B cell (primary cell): ENCODE results near the gene CECR2. TPM values are rescaled to one million over a fixed set of nuclear protein-coding genes. Genes with fewer than 3 reads are reported as not detected.

Source experiments
- ATAC-seq: fragments of 200-7000 bp; cut with Tn5 transposase; one replicate; pipeline ENCODE4 v1.10.0; 2021; ENCODE audit warnings: low read depth, mild to moderate bottlenecking, moderate number of reproducible peaks, moderate library complexity
- CTCF ChIA-PET: fragments of 350-600 bp; sonication (Branson Sonifier 250); formaldehyde crosslinking; loops from one replicate; lab custom pipeline; 2021; ENCODE audit warnings: antibody characterized with exemption, inconsistent platforms; lab: Charles Lee
- POLR2A ChIA-PET: fragments of 350-600 bp; sonication (Branson Sonifier 250); formaldehyde crosslinking; loops from one replicate; lab custom pipeline; 2021; ENCODE audit warnings: antibody characterized with exemption; lab: Charles Lee
- DNase-seq: peaks from one replicate; pipeline ENCODE4 v3.0.0; 2013
- H2AFZ ChIP-seq: 2 replicates; pipeline ENCODE4 v1.6.1; 2012; ENCODE audit warnings: mild to moderate bottlenecking, low read depth, low read length; ENCODE audit not compliant: insufficient read depth, poor library complexity, severe bottlenecking
- H3K27ac ChIP-seq, 2 donors: 1 replicate in 1 of 2; 2 replicates in 1 of 2; pipeline ENCODE4 v1.5.1; 2012 to 2013; ENCODE audit warnings: low read length in 2 of 2, mild to moderate bottlenecking in 2 of 2, moderate library complexity in 1 of 2
- H3K27me3 ChIP-seq, 4 experiments: fragments of 200-600 bp in 1 of 4; sonication (generic) in 1 of 4; replicated peaks in 1 of 4; 1 replicate in 2 of 4; 2 replicates in 2 of 4; pipeline versions ENCODE4 v1.6.1 to v1.7.0; 2013 to 2016; ENCODE audit warnings: low read length in 3 of 4, mild to moderate bottlenecking in 2 of 4, mixed read lengths in 1 of 4, moderate library complexity in 1 of 4; ENCODE audit not compliant: insufficient read depth in 4 of 4, control insufficient read depth in 3 of 4; ENCODE audit errors: control extremely low read depth in 1 of 4
- H3K36me3 ChIP-seq, 2 experiments: replicated peaks in 1 of 2; 1 replicate in 1 of 2; 2 replicates in 1 of 2; pipeline versions ENCODE4 v1.6.1 to v1.7.1; 2013; ENCODE audit warnings: low read length in 1 of 2; ENCODE audit not compliant: insufficient read depth in 2 of 2, control insufficient read depth in 1 of 2; ENCODE audit errors: control extremely low read depth in 1 of 2, extremely low read depth in 1 of 2
- H3K4me1 ChIP-seq, 2 donors: fragments of 200-600 bp in 1 of 2; sonication (generic) in 1 of 2; 1 replicate in 1 of 2; 2 replicates in 1 of 2; pipeline versions ENCODE4 v1.5.1 to v1.6.1; 2013 to 2017; ENCODE audit warnings: low read length in 2 of 2; ENCODE audit not compliant: control insufficient read depth in 2 of 2, insufficient read depth in 2 of 2
- H3K4me2 ChIP-seq: replicated peaks from 2 replicates; pipeline ENCODE3; 2012; ENCODE audit warnings: mild to moderate bottlenecking, low read depth, low read length; ENCODE audit not compliant: poor library complexity, severe bottlenecking
- H3K4me3 ChIP-seq, 5 experiments: fragments of 200-600 bp in 1 of 5; sonication (generic) in 1 of 5; 1 replicate in 3 of 5; 2 replicates in 2 of 5; pipeline versions ENCODE4 v1.5.1 to v1.7.0; 2011 to 2016; ENCODE audit warnings: low read length in 4 of 5, mild to moderate bottlenecking in 4 of 5, low read depth in 2 of 5, control low read depth in 1 of 5, moderate library complexity in 1 of 5; ENCODE audit not compliant: insufficient read depth in 1 of 5; ENCODE audit errors: control extremely low read depth in 1 of 5, extremely low read depth in 1 of 5
- H3K79me2 ChIP-seq: fragments of 200-600 bp; sonication (generic); one replicate; pipeline ENCODE4 v1.6.0; 2016; ENCODE audit warnings: low read length; ENCODE audit not compliant: control insufficient read depth, insufficient read depth
- H3K9ac ChIP-seq: fragments of 200-600 bp; sonication (generic); 2 replicates; pipeline ENCODE4 v1.6.1; 2017; ENCODE audit warnings: mild to moderate bottlenecking, low read length, moderate library complexity
- H3K9me3 ChIP-seq, 3 donors: one replicate each; pipeline versions ENCODE4 v1.6.1 to v1.7.1; 2013; ENCODE audit warnings: low read length in 2 of 3; ENCODE audit not compliant: control insufficient read depth in 2 of 3, insufficient read depth in 1 of 3; ENCODE audit errors: control extremely low read depth in 1 of 3
- H4K20me1 ChIP-seq: 2 replicates; pipeline ENCODE4 v1.6.0; 2012; ENCODE audit warnings: mild to moderate bottlenecking, low read length; ENCODE audit not compliant: insufficient read depth, control insufficient read depth, poor library complexity, severe bottlenecking
- H3K27ac Mint-ChIP-seq: one replicate; pipeline ENCODE4 v1.8.0; 2021; ENCODE audit warnings: mixed read lengths
- H3K27me3 Mint-ChIP-seq: one replicate; pipeline ENCODE4 v1.8.0; 2021; ENCODE audit warnings: mixed read lengths
- H3K4me1 Mint-ChIP-seq: one replicate; pipeline ENCODE4 v1.8.0; 2021; ENCODE audit warnings: mixed read lengths
- H3K4me3 Mint-ChIP-seq: one replicate; pipeline ENCODE4 v1.8.0; 2021; ENCODE audit warnings: mixed read lengths
- H3K9me3 Mint-ChIP-seq: one replicate; pipeline ENCODE4 v1.8.0; 2022; ENCODE audit warnings: mixed read lengths; ENCODE audit not compliant: insufficient read depth
- EZH2 ChIP-seq: IDR thresholded peaks from 2 replicates; pipeline ENCODE4 v1.6.1; 2012; ENCODE audit warnings: borderline replicate concordance, low read depth, mild to moderate bottlenecking, moderate library complexity, low read length; ENCODE audit not compliant: insufficient read depth, poor library complexity, severe bottlenecking
- WGBS: methylation state at CpG from one replicate; pipeline ENCODE4 v1.1.5; 2013; ENCODE audit warnings: missing lambda C conversion rate; ENCODE audit not compliant: insufficient coverage; 5-methylcytosine and 5-hydroxymethylcytosine counted together
- intact Hi-C: fragments of 100-400 bp; cut with micrococcal nuclease; formaldehyde crosslinking; loops from one replicate; pipeline ENCODE4 v1.10.0; 2022
- polyA plus RNA-seq: library from polyadenylated mRNA; depleted of rRNA; stranded (reverse); fragments of >200 nt; gene quantifications from 2 replicates; pipeline ENCODE4 v1.2.3, GENCODE V29; 2012
- total RNA-seq, 2 donors: library from RNA; stranded (reverse); fragments of 120-200 nt in 1 of 2; gene quantifications; 1 replicate in 1 of 2; 2 replicates in 1 of 2; pipeline versions ENCODE4 v1.2.3 to v1.2.4, GENCODE V29; 2013 to 2022
- TF ChIP-seq, protein P1 (sequence below): fragments of 200-600 bp; IDR thresholded peaks from one replicate; pipeline ENCODE4 v1.8.0; 2022; ENCODE audit warnings: antibody characterized with exemption, mild to moderate bottlenecking

CECR2 gene
- total and polyA plus RNA-seq, 2 donors (not counting 1 experiment from before 2014, with no cell fraction given): 0.13 to 6.6 TPM

DNA sequence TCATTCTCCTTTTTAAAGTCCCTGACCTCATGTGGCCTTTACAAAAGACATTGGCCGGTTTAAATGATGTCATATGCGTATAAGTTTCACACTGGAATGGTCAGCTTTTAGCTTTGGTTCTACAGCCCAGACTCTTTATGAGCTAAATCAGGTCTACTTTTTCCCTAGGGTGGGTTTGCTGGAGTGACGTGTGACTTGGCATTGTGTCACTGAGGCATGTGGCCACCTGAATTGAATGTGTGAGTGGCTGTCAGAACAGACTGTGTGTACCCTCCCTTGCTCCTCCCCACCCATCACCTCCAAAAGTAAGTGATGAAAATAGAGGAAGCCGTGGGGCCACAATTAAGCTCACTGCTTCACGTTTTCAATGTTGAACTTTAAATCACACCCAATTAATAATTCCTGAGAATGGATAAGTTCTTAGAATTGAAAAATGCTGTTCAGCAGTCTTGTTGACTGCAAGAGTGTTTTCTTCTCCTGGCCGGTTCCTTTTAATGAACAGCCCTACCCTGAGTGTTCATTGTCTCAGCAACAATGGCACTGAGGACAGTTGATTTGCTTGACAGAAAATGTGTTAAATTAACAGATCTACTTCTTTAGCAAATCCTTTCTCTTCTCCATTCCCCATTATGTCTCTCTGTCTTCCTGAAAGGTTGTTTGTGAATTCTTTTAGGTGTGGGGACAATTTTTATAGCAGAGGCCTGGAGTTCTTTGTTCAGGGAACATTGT lies 11.3 kb downstream of the CECR2 start:
- Histone ChIP-seq H3K4me3 (no peak overlapping the region), H3K27me3 (peaks cover 0 to 4% (median 0%) of the 10 kb centered on the region in 4 experiments), H3K27ac (no peak overlapping the region), H2AFZ (no peak overlapping the region), H3K9ac (no peak overlapping the region), H3K4me1 (no peaks in the 10 kb centered on the region), H3K9me3 (peaks cover 1 to 11% (median 4%) of the 10 kb centered on the region in 3 donors), H3K79me2 (no peaks in the 10 kb centered on the region), H3K36me3 (no peaks in the 10 kb centered on the region), H3K4me2 (no peak overlapping the region), H4K20me1 (no peaks in the 10 kb centered on the region)
- WGBS: no CpG with 5 or more reads among the region's 6 CpGs
- Mint-ChIP-seq H3K4me3 (no peak overlapping the region), H3K4me1 (no peaks in the 10 kb centered on the region), H3K27ac (no peak overlapping the region), H3K27me3 (peaks cover 25% of the 10 kb centered on the region), H3K9me3 (no peaks in the 10 kb centered on the region)
- TF ChIP-seq, protein P1, sequence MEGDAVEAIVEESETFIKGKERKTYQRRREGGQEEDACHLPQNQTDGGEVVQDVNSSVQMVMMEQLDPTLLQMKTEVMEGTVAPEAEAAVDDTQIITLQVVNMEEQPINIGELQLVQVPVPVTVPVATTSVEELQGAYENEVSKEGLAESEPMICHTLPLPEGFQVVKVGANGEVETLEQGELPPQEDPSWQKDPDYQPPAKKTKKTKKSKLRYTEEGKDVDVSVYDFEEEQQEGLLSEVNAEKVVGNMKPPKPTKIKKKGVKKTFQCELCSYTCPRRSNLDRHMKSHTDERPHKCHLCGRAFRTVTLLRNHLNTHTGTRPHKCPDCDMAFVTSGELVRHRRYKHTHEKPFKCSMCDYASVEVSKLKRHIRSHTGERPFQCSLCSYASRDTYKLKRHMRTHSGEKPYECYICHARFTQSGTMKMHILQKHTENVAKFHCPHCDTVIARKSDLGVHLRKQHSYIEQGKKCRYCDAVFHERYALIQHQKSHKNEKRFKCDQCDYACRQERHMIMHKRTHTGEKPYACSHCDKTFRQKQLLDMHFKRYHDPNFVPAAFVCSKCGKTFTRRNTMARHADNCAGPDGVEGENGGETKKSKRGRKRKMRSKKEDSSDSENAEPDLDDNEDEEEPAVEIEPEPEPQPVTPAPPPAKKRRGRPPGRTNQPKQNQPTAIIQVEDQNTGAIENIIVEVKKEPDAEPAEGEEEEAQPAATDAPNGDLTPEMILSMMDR: no peak
- TF ChIP-seq EZH2: no peak
- intact Hi-C loops: no loop called here
- ATAC-seq: no peak
- CTCF ChIA-PET: no interaction called here
- no peak for DNase-seq
- POLR2A ChIA-PET: interaction anchor here (0.6 kb wide), 1 partner anchor 17 kb away, joined by 6 read pairs; no protein-coding TSS in a partner anchor

DNA sequence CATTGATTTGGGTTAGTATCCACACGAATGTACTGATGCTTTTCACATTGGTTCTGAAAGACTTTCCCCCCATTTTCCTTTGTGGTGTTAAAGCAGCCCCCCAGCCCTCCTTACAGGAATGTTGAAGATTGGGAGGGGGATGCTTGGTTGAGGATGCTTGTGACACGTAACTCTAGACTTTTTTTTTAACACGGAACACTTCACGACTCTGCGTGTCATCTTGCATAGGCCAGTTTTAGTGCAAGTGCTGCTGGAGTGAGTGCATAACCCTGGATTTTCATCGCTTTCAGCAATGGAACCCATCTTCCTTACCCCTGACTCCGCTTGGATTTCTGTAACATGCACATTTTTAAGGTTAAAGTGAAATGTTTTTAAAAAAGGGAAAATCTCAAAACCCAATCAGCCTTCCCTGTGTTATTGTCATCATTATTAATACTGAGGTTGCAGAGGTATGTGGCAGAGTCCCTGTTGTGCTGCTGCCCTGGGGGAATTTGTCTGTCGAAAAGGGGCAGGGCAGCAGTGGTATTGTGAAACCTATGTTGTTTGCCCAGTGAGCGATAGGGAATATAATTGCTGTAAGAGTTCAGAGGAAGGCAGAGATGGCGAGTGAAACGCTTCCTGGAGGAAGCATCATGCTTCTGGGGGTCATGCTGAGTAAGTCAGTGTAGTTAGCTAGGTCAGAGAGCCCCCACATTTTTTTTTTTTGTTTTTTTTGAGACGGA lies 12.1 kb downstream of the CECR2 start:
- H3K4me3 ChIP-seq: no peak overlapping the region
- H3K27ac ChIP-seq: no peak overlapping the region
- no peak for DNase-seq
- no peaks in the 10 kb centered on the region for H4K20me1 ChIP-seq
- H2AFZ ChIP-seq: no peak overlapping the region
- H3K4me3 Mint-ChIP-seq: no peak overlapping the region
- WGBS: 91% methylated on average over 8 of the region's 12 CpGs
- intact Hi-C loops: no loop called here
- no peaks in the 10 kb centered on the region for H3K4me1 ChIP-seq
- ChIA-PET CTCF (no interaction called here), POLR2A (interaction anchor here (0.6 kb wide), 1 partner anchor 17 kb away, joined by 6 read pairs; no protein-coding TSS in a partner anchor)
- H3K4me2 ChIP-seq: no peak overlapping the region
- H3K27me3 Mint-ChIP-seq: peaks cover 17% of the 10 kb centered on the region
- no peaks in the 10 kb centered on the region for H3K9me3 Mint-ChIP-seq
- no peak overlapping the region for H3K27ac Mint-ChIP-seq
- H3K9ac ChIP-seq: no peak overlapping the region
- peaks cover 1 to 11% (median 4%) of the 10 kb centered on the region in 3 donors for H3K9me3 ChIP-seq
- no peak for TF ChIP-seq EZH2
- TF ChIP-seq, protein P1: no peak
- ATAC-seq: no peak
- H3K36me3 ChIP-seq: no peaks in the 10 kb centered on the region
- H3K79me2 ChIP-seq: no peaks in the 10 kb centered on the region
- peaks cover 0 to 4% (median 0%) of the 10 kb centered on the region in 4 experiments for H3K27me3 ChIP-seq
- no peaks in the 10 kb centered on the region for H3K4me1 Mint-ChIP-seq
